Measurements from ENCODE around the gene C14orf132.

DNA sequence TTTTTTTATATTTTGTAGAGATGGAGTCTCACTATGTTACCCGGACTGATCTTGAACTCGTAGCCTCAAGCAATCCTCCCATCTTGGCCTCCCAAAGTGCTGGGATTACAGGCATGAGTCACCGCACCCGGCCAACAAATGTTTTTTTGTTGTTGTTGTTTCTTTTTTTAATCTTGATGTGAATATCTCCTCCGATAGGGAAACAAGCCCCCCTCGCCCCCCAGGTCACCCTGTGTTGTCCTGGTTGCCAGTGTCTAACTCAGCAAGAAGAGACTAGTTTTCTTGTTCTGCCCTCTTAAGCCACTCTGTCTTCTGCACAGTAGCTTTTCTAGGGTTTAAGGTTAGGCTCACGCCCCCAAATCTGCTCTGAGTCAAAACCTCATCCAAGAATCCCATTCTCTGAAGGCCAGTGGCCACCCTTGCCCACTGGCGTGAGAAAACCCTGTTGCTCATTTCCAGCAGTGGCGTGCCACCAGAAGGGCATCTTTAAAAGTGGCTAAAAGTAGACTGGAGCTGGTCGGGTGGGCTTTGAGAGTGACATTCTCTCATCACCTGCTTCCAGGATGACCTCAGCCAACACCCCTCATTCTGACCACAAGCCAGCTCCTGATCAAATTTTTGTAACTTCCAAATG, 42.7 kb downstream of the C14orf132 start:
- TF ChIP-seq SPI1 (IDR thresholded peaks at IDR 0.05; ENCODE audit: borderline replicate concordance, insufficient read depth, low read depth, low read length) (no peak), EP300 (IDR thresholded peaks at IDR 0.05; ENCODE audit: borderline replicate concordance in 1 of 2, control insufficient read depth in 1 of 2, low read depth in 2 of 2, low read length in 2 of 2) (no peak), CHD2 (IDR thresholded peaks at IDR 0.05; ENCODE audit: borderline replicate concordance, low read depth, low read length) (no peak), HCFC1 (IDR thresholded peaks at IDR 0.05; ENCODE audit: low read length) (no peak), SMAD5 (IDR thresholded peaks at IDR 0.05; ENCODE audit: low read depth) (no peak)
- TF ChIP-seq, protein P1, sequence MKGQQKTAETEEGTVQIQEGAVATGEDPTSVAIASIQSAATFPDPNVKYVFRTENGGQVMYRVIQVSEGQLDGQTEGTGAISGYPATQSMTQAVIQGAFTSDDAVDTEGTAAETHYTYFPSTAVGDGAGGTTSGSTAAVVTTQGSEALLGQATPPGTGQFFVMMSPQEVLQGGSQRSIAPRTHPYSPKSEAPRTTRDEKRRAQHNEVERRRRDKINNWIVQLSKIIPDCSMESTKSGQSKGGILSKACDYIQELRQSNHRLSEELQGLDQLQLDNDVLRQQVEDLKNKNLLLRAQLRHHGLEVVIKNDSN (IDR thresholded peaks at IDR 0.05; ENCODE audit: borderline replicate concordance, extremely low read length, insufficient read depth, low read depth, low read length): no peak
- TF ChIP-seq, protein P2, sequence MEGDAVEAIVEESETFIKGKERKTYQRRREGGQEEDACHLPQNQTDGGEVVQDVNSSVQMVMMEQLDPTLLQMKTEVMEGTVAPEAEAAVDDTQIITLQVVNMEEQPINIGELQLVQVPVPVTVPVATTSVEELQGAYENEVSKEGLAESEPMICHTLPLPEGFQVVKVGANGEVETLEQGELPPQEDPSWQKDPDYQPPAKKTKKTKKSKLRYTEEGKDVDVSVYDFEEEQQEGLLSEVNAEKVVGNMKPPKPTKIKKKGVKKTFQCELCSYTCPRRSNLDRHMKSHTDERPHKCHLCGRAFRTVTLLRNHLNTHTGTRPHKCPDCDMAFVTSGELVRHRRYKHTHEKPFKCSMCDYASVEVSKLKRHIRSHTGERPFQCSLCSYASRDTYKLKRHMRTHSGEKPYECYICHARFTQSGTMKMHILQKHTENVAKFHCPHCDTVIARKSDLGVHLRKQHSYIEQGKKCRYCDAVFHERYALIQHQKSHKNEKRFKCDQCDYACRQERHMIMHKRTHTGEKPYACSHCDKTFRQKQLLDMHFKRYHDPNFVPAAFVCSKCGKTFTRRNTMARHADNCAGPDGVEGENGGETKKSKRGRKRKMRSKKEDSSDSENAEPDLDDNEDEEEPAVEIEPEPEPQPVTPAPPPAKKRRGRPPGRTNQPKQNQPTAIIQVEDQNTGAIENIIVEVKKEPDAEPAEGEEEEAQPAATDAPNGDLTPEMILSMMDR (IDR thresholded peaks at IDR 0.05 in 2 of 3, conservative IDR thresholded peaks at IDR 0.05 in 1 of 3; ENCODE audit: control insufficient read depth in 2 of 3, extremely low read depth in 1 of 3, insufficient read depth in 1 of 3, low read depth in 3 of 3, low read length in 3 of 3): no peak
- TF ChIP-seq, protein P3, sequence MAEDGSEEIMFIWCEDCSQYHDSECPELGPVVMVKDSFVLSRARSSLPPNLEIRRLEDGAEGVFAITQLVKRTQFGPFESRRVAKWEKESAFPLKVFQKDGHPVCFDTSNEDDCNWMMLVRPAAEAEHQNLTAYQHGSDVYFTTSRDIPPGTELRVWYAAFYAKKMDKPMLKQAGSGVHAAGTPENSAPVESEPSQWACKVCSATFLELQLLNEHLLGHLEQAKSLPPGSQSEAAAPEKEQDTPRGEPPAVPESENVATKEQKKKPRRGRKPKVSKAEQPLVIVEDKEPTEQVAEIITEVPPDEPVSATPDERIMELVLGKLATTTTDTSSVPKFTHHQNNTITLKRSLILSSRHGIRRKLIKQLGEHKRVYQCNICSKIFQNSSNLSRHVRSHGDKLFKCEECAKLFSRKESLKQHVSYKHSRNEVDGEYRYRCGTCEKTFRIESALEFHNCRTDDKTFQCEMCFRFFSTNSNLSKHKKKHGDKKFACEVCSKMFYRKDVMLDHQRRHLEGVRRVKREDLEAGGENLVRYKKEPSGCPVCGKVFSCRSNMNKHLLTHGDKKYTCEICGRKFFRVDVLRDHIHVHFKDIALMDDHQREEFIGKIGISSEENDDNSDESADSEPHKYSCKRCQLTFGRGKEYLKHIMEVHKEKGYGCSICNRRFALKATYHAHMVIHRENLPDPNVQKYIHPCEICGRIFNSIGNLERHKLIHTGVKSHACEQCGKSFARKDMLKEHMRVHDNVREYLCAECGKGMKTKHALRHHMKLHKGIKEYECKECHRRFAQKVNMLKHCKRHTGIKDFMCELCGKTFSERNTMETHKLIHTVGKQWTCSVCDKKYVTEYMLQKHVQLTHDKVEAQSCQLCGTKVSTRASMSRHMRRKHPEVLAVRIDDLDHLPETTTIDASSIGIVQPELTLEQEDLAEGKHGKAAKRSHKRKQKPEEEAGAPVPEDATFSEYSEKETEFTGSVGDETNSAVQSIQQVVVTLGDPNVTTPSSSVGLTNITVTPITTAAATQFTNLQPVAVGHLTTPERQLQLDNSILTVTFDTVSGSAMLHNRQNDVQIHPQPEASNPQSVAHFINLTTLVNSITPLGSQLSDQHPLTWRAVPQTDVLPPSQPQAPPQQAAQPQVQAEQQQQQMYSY (CRISPR knock-in tag; IDR thresholded peaks at IDR 0.05): no peak
